Brain microvascular endothelial cell (primary cell): ENCODE data around the gene TM4SF18.
"Not testable (repeated sequence)": the region's sequence is repeated elsewhere in the genome, so short reads cannot be mapped to it uniquely, and the experiment has no call there.

Source experiments
- DNase-seq: peaks from one replicate; pipeline ENCODE4 v3.0.0-alpha.2; 2020
- H3K27ac ChIP-seq: fragments of 250-450 bp; sonication (Bioruptor Pico); 2 replicates; pipeline ENCODE4 v1.5.1; 2020; ENCODE audit warnings: mild to moderate bottlenecking, moderate library complexity
- H3K27me3 ChIP-seq: fragments of 250-450 bp; sonication (Bioruptor Pico); replicated peaks from 2 replicates; pipeline ENCODE4 v1.5.1; 2020; ENCODE audit warnings: mild to moderate bottlenecking
- H3K36me3 ChIP-seq: fragments of 250-450 bp; sonication (Bioruptor Pico); replicated peaks from 2 replicates; pipeline ENCODE4 v1.5.1; 2020; ENCODE audit warnings: mild to moderate bottlenecking
- H3K4me3 ChIP-seq: 2 replicates; pipeline ENCODE4 v1.5.1; 2011; ENCODE audit warnings: low read depth, mild to moderate bottlenecking, control low read depth, low read length, moderate library complexity
- in situ Hi-C: cut with HindIII; loops from 2 replicates; pipeline ENCODE4 v1.10.0; 2017; ENCODE audit warnings: low sequenced_read_pairs, low pct_ligation_motif_present
- TF ChIP-seq, protein P1 (sequence below): IDR thresholded peaks from 2 replicates; pipeline ENCODE4 v1.5.1; 2011; ENCODE audit warnings: low read depth, mild to moderate bottlenecking, moderate library complexity, low read length, control low read depth, inconsistent platforms; ENCODE audit errors: missing control alignments

The TM4SF18 gene, protein sequence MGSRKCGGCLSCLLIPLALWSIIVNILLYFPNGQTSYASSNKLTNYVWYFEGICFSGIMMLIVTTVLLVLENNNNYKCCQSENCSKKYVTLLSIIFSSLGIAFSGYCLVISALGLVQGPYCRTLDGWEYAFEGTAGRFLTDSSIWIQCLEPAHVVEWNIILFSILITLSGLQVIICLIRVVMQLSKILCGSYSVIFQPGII

DNA sequence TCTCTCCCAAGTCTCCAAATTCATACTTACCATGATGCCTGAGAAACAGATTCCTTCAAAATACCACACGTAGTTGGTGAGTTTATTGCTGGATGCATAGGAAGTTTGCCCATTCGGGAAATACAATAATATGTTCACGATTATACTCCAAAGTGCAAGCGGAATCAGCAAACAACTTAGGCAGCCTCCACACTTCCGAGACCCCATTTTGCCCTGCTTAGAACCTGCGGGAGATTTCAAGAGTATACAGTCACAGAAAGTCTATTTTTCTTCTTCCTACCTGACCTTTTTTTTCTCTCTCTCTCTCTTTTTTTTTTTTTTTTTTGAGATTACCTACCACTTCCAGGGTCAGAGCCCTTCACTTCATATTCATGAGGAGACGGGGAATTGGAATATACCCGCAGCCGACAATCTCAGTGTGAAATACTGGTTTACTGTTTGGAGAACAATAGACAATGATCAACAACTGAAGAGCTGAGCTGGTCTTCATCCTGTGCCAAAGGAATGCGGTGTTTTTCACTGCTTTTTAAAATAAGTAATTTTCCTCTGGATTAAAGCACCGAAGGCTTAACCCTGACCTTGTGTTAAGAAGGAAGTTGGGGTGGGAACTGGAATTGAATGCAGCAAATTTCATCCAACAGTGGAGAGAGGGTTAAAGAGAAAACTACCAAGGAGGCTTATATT is at the start of gene TM4SF18:
Gene TM4SF18, minus strand, starts transcription at position 461 of the 684 bp plus-strand sequence. Its CDS starts 254 bp downstream, at position 207.
- in situ Hi-C loops = no loop called here
- Histone ChIP-seq H3K4me3 (no peak within 1 kb of the TSS), H3K36me3 (no peaks in the 10 kb centered on the region), H3K27ac (no peak within 1 kb of the TSS), H3K27me3 (no peaks in the 10 kb centered on the region)
- TF ChIP-seq, protein P1, sequence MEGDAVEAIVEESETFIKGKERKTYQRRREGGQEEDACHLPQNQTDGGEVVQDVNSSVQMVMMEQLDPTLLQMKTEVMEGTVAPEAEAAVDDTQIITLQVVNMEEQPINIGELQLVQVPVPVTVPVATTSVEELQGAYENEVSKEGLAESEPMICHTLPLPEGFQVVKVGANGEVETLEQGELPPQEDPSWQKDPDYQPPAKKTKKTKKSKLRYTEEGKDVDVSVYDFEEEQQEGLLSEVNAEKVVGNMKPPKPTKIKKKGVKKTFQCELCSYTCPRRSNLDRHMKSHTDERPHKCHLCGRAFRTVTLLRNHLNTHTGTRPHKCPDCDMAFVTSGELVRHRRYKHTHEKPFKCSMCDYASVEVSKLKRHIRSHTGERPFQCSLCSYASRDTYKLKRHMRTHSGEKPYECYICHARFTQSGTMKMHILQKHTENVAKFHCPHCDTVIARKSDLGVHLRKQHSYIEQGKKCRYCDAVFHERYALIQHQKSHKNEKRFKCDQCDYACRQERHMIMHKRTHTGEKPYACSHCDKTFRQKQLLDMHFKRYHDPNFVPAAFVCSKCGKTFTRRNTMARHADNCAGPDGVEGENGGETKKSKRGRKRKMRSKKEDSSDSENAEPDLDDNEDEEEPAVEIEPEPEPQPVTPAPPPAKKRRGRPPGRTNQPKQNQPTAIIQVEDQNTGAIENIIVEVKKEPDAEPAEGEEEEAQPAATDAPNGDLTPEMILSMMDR = no peak
- no peak for DNase-seq

DNA sequence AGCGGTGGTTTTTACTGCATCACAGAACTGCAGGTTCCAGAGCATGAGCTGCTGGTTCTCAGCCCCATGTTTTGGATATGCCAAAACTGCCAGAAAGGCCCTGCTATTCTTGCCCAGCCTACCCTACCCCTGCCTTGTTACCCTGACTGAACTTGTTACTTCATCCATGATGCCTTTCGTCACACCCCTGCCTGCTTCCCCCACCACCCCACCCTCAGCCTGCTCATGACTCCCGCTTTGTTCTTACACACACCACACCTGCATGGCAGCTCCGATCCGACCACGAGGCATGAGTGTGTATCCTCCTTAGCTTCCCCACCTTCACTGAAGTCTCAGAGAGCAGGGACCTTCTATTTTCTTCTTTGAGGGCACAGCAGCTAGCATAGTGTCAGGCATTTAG is 49.1 kb upstream of the TM4SF18 start:
- H3K4me3 ChIP-seq = no peak overlapping the region
- H3K36me3 ChIP-seq = no peaks in the 10 kb centered on the region
- DNase-seq = peak; percentile 65
- TF ChIP-seq, protein P1 = no peak
- in situ Hi-C loops = no loop called here
- no peaks in the 10 kb centered on the region for H3K27me3 ChIP-seq
- H3K27ac ChIP-seq = peak overlapping the region; percentile 75

DNA sequence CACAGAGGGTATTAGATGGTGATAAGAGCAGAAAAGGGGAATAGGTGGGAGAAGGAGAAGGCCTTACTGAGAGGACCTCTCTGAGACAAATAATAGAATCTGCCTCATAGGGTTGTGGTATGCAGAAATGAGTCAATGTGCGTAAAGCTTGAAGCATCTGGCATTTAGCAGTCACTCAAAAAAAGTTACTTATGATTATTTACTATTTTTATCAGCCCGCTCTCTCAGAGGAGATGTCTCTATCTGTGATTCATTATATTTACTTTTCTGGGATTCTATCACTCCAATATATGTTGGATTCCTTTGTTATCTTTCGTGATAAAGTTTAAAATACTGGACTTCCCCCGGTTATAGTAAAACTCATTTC is 48.6 kb upstream of the TM4SF18 start:
- peak; percentile 87 for DNase-seq
- Histone ChIP-seq H3K27ac (peak overlapping the region; percentile 75), H3K36me3 (no peaks in the 10 kb centered on the region), H3K27me3 (no peaks in the 10 kb centered on the region), H3K4me3 (no peak overlapping the region)
- in situ Hi-C loops = no loop called here
- TF ChIP-seq, protein P1 = no peak

DNA sequence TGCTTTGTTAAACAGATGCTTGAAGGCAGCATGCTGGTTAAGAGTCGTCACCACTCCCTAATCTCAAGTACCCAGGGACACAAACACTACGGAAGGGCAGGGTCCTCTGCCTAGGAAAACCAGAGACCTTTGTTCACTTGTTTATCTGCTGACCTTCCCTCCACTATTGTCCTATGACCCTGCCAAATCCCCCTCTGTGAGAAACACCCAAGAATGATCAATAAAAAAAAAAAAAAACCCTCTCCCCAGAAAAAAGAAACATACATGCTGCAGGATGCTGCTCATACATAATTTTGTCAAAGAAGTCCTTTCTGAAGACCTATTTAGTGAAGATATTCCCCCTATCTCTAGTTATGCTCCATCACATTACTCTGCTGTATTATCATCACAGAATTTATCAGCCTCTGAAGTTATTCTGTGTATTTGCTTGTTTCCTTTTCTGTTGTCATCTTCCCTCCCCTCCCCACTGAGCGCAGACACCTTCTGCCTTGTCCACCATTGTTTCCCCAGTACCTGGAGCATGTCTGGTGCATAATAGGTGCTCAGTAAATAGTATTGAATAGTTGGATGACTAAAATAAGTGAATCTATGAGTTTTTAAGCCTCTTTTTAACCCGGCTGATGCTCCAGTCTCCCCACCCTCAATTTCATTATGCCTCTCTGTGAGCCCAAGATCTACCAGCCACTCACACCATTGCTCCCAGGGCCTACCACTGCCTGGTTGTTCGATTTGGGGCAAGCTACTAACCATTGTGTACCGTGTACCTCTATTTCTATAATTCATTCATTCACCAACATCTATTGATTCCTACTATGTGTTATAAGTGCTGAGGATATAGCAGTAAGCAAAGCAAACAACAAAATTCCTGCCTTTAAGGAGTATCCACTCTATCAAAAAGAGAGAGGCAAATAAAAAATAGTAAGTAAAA is 48.0 kb upstream of the TM4SF18 start:
- no peak overlapping the region for H3K4me3 ChIP-seq
- DNase-seq = no peak
- in situ Hi-C loops = no loop called here
- H3K27me3 ChIP-seq = no peaks in the 10 kb centered on the region
- TF ChIP-seq, protein P1 = no peak
- peak overlapping the region; percentile 75 for H3K27ac ChIP-seq
- no peaks in the 10 kb centered on the region for H3K36me3 ChIP-seq

DNA sequence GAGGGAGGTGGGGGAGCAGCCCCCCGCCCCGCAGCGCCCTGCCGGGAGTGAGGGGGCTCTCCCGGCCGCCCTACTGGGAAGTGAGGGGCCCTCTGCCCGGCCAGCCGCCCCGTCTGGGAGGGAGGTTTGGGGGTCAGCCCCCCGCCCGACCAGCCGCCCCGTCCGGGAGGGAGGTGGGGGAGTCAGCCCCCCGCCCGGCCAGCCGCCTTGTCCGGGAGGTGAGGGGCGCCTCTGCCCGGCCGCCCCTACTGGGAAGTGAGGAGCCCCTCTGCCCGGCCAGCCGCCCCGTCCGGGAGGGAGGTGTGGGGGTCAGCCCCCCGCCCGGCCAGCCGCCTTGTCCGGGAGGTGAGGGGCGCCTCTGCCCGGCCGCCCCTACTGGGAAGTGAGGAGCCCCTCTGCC is 46.8 kb upstream of the TM4SF18 start:
- H3K36me3 ChIP-seq, in situ Hi-C loops, H3K27me3 ChIP-seq, H3K4me3 ChIP-seq, H3K27ac ChIP-seq, DNase-seq: not testable (repeated sequence)
